Stomach (tissue), 4 donors: ENCODE measurements around the gene C1QTNF7.

Source experiments
- CTCF ChIP-seq, 7 experiments: fragments of 450-650 bp in 4 of 7; fragments of 200-600 bp in 3 of 7; sonication (generic) in 3 of 7; IDR thresholded peaks; one replicate each; pipeline ENCODE4 v1.5.1; 2016 to 2019; ENCODE audit warnings: antibody characterized with exemption in 7 of 7, control low read depth in 2 of 7, mild to moderate bottlenecking in 1 of 7
- EP300 ChIP-seq: sonication (generic); formaldehyde crosslinking; IDR thresholded peaks from one replicate; pipeline ENCODE4 v1.6.1; 2017; ENCODE audit warnings: antibody characterized with exemption
- POLR2A ChIP-seq, 4 donors: fragments of 450-650 bp; IDR thresholded peaks; one replicate each; pipeline ENCODE4 v1.6.1; 2016; ENCODE audit warnings: antibody characterized with exemption in 4 of 4, control low read depth in 2 of 4, mild to moderate bottlenecking in 1 of 4, moderate library complexity in 1 of 4
- POLR2AphosphoS5 ChIP-seq, 3 donors: sonication (generic); formaldehyde crosslinking; IDR thresholded peaks; one replicate each; pipeline ENCODE4 v1.6.1; 2016; ENCODE audit warnings: antibody characterized with exemption in 3 of 3

- TF ChIP-seq POLR2A (IDR thresholded peaks at IDR 0.05) (no peak), CTCF (IDR thresholded peaks at IDR 0.05) (no peak), EP300 (no peak), POLR2AphosphoS5 (IDR thresholded peaks at IDR 0.05) (no peak)
Measured at GRCh38 chr4:15417233-15417660, 10.6 kb upstream of the C1QTNF7 start.
